IPS DF 6.9 (cell line): ENCODE measurements around the gene PRRX2.
"Not testable (repeated sequence)": the region's sequence is repeated elsewhere in the genome, so short reads cannot be mapped to it uniquely, and the experiment has no call there.

ENCODE experiments used
- DNase-seq: peaks from one replicate; pipeline ENCODE4 v3.0.0-alpha.2; 2013; ENCODE audit warnings: low read depth, low spot score
- H3K27ac ChIP-seq: one replicate; pipeline ENCODE4 v1.5.1; 2013; ENCODE audit warnings: low read length, control low read depth
- H3K27me3 ChIP-seq: 2 replicates; pipeline ENCODE4 v1.6.1; 2013; ENCODE audit warnings: mild to moderate bottlenecking, low read length; ENCODE audit not compliant: control insufficient read depth, insufficient read depth
- H3K36me3 ChIP-seq: 2 replicates; pipeline ENCODE4 v1.6.1; 2013; ENCODE audit warnings: low read length; ENCODE audit not compliant: control insufficient read depth, insufficient read depth
- H3K4me1 ChIP-seq: 2 replicates; pipeline ENCODE4 v1.6.1; 2013; ENCODE audit warnings: low read length; ENCODE audit not compliant: control insufficient read depth, insufficient read depth
- H3K4me3 ChIP-seq: 2 replicates; pipeline ENCODE4 v1.5.1; 2013; ENCODE audit warnings: mild to moderate bottlenecking, low read length
- H3K9me3 ChIP-seq: 2 replicates; pipeline ENCODE4 v1.6.1; 2013; ENCODE audit warnings: low read length, inconsistent platforms; ENCODE audit not compliant: control insufficient read depth, insufficient read depth
- WGBS: extraction: QIAGEN DNeasy Blood & Tissue Kit; methylation state at CpG from one replicate; pipeline ENCODE4 v1.1.7; 2013; ENCODE audit warnings: mixed read lengths, missing lambda C conversion rate; ENCODE audit not compliant: insufficient read length, insufficient coverage; 5-methylcytosine and 5-hydroxymethylcytosine counted together

The PRRX2 gene

DNA sequence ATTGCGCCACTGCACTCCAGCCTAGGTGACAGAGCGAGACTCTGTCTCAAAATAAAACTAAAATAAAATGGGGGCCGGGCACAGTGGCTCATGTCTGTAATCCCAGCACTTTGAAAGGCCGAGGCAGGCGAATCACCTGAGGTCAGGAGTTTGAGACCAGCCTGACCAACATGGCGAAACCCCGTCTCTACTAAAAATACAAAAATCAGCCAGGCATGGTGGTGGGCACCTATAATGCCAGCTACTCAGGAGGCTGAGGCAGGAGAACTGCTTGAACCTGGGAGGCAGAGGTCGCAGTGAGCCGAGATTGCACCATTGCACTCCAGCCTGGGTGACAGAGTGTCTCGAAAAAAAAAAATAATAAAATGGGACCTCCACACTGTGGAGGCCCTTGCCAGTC is 29.1 kb upstream of the PRRX2 start:
- not testable (repeated sequence) for DNase-seq, H3K9me3 ChIP-seq, H3K27ac ChIP-seq, H3K4me1 ChIP-seq, H3K4me3 ChIP-seq, H3K27me3 ChIP-seq
- peaks cover 45% of the 10 kb centered on the region for H3K36me3 ChIP-seq
- no CpG with 5 or more reads among the region's 10 CpGs for WGBS

DNA sequence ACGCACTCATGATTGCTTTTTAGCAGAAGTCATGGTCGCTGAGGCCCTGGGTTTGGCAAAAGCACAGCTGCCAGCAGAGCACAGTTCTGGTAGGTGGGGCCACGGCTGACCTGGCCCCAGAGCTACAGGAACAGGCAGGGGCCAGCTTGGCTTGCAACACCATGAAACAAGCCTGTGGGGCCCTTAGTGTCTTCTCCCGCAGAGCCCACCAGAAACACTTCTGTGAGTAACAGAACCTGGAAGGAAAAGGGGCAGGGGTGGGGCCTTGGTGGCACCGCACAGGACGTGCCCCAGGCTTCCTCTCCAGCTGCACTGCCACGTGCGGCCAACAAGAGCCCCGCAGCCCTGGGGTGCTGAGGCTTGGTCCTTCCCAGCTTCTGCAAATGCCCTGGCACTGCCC is 28.3 kb upstream of the PRRX2 start:
- no CpG with 5 or more reads among the region's 9 CpGs for WGBS
- Histone ChIP-seq H3K36me3 (peaks cover 45% of the 10 kb centered on the region), H3K4me1 (peaks cover 2% of the 10 kb centered on the region; the same call in 1 of the 2 replicates), H3K4me3 (no peak overlapping the region), H3K9me3 (no peaks in the 10 kb centered on the region), H3K27ac (no peak overlapping the region), H3K27me3 (no peaks in the 10 kb centered on the region)
- DNase-seq: no peak

DNA sequence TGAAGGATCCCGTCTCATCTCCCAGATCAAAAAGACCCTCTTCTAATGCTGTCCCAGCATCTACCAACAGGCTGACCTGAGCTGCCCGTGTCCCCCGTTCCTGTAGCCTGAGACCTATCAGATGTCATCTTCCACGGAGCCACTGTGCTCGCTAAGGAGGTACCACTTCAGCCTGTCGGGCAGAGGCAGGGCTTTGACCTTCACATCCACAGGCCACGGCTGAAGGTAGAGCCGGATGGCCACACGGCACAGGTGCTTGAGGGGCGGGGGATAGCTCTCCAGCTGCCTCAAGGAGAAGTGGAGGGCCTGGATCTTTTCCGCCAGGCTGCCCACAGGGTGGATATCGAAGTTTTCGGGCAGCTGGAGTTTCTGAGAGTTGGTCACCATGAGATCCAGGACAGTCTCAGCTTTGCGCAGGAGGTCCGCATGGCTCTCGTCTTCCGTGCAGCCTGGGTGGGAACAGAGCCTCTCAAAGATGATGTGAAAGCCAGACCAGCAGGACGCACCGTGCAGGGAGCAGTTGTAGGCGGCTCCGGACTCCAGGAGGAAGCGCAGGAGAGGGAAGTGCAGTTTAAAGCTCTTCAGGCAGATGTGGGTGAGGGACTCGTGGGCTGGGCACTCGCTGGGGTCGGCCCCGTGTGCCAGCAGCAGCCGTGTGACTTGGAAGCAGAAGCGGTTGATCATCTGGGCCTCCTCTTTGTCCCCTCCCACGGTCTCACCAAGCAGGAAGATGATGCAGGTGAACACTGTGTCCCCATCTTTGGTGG is 27.6 kb upstream of the PRRX2 start:
- WGBS: no CpG with 5 or more reads among the region's 29 CpGs
- Histone ChIP-seq H3K9me3 (no peaks in the 10 kb centered on the region), H3K27ac (no peak overlapping the region), H3K4me1 (peaks cover 2% of the 10 kb centered on the region; the same call in 1 of the 2 replicates), H3K36me3 (peaks cover 41% of the 10 kb centered on the region), H3K4me3 (no peak overlapping the region), H3K27me3 (no peaks in the 10 kb centered on the region)
- DNase-seq: no peak

DNA sequence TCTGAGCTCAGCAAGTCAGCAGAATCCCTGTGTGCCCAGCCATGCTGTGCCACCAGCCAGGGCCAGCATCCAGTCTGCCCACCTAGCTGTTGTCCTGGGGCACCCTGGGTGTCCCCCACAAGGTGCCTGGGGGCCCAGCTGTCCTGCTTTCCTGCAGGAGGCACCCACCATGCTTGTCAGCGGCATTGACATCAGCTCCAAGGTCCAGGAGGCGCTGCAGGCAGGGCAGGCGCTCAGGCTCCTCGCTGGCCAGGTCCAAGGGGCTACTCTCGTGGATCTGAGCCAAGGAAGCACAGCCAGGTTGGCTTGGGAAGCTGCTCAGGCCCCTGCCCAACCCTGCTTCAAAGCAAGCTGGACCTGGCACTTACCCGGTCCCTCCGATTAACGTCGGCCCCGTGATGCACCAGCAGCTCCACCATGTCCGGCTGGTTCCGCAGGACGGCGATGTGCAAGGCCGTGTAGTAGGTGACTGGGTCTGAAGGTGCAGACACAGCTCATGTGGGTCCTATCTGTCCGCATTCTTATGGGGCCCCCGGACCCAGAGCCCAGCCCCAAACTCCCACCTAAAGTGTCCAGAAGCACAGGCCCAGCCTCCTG is 26.3 kb upstream of the PRRX2 start:
- Histone ChIP-seq H3K4me3 (no peak overlapping the region), H3K9me3 (no peaks in the 10 kb centered on the region), H3K27me3 (no peaks in the 10 kb centered on the region), H3K4me1 (peaks cover 2% of the 10 kb centered on the region; the same call in 1 of the 2 replicates), H3K36me3 (peaks cover 31% of the 10 kb centered on the region), H3K27ac (no peak overlapping the region)
- no peak for DNase-seq
- WGBS: no CpG with 5 or more reads among the region's 17 CpGs

DNA sequence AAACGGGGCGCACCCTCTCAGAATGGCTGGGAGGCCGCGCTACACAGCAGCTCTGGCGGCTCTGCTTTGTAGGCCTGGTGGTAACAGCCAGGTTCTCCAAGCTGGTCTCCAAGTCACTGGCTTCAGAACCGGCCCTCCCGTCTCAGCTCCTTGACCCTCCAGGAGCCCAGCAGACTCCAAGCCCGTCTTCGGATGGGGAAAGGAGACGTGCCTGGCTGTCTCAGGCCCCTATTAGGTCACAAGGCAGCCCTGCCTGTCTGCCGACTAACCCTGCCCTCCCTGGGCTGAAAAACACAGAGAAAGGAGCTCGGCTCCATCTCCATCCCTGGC is 25.7 kb upstream of the PRRX2 start:
- Histone ChIP-seq H3K9me3 (no peaks in the 10 kb centered on the region), H3K27me3 (no peaks in the 10 kb centered on the region), H3K4me1 (peaks cover 2% of the 10 kb centered on the region; the same call in 1 of the 2 replicates), H3K36me3 (peaks cover 26% of the 10 kb centered on the region), H3K27ac (no peak overlapping the region), H3K4me3 (no peak overlapping the region)
- WGBS: no CpG with 5 or more reads among the region's 12 CpGs
- no peak for DNase-seq

DNA sequence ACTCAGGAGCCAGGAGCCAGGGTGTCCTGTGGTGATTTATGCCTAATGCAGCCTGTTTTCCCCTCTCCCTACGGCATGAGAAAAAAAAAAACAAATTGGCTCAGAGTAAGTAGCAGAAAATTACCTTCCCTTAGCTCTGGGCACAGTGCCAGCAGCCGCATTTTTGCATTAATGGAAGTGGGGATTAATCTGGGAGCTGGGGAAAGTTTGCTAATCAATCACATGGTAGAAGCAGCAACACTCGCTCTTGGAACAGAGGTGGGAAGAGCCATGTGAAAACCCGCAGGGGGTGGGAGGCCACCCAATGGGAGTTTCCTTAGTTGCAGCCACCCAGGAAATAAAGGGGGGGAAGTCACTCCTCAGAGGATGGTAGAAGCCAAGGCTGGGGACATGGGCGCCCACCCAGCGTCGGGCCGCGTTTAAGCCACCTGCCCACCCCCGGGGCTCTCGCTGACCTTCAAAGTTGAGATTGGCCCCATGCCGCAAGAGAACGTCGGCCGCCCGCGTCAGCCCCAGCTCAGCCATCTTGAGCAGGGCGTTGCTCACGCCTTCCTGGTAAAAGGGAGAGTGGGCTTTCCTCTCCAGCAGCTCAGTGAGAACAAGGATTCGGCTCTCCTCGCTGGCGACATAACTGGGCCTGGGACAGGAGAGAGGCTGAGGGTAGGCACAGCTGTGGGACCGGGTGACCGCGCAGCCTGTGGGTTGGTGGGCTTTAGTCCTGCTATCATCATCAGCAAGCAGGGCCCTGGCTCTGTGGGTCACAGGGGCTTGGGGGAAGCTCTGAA is 25.2 kb upstream of the PRRX2 start:
- Histone ChIP-seq H3K36me3 (peaks cover 21% of the 10 kb centered on the region), H3K27ac (no peak overlapping the region), H3K27me3 (no peaks in the 10 kb centered on the region), H3K9me3 (no peaks in the 10 kb centered on the region), H3K4me3 (no peak overlapping the region), H3K4me1 (peaks cover 2% of the 10 kb centered on the region; the same call in 1 of the 2 replicates)
- no peak for DNase-seq
- no CpG with 5 or more reads among the region's 25 CpGs for WGBS

DNA sequence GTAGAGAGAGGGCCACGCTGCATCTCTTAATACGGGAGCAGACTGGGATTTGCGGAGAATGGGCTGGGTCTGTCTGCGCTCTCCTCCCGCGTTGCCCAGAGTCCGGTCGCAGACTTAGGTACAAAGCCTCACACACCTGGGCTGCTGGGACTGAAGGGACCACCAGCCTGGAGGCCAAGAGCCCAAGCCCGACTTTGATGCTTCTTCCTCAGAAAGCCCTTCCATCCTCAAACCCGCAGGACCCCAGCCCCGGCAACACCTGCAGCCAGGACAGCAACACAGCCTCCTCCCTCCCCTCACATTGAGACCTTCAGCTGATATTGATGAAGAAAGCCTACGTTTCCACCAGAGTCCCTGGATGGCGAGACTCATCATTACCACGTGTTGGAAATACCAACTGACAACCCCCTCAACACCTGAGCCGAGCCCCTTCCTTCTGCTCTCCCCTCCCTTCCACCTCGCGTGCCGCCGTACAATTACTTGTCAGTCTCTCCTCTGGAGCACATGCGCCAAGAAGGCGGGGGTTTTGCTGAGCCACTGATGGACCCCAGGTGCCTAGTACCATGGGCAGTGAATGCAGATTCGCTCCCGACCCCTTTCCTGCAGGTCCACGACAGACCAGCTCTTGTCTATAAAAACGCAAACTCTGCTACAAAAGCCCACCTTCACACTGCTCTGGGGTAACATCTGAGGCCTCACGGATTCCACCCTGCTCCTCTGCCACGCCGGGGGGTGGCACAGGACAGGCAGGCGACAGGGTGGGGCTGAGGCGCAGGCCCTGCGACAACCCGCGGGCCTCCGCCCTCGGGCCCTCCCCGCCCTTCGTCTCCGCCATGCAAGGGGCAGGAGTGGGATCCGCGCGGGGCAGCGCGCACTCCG is 24.3 kb upstream of the PRRX2 start:
- H3K36me3 ChIP-seq: peaks cover 15% of the 10 kb centered on the region; the same call in 1 of the 2 replicates
- H3K9me3 ChIP-seq: no peaks in the 10 kb centered on the region
- DNase-seq: no peak
- peak overlapping the region; percentile 89 for H3K4me3 ChIP-seq
- H3K27ac ChIP-seq: no peak overlapping the region
- H3K4me1 ChIP-seq: peaks cover 2% of the 10 kb centered on the region; the same call in 1 of the 2 replicates
- no CpG with 5 or more reads among the region's 44 CpGs for WGBS
- no peaks in the 10 kb centered on the region for H3K27me3 ChIP-seq

DNA sequence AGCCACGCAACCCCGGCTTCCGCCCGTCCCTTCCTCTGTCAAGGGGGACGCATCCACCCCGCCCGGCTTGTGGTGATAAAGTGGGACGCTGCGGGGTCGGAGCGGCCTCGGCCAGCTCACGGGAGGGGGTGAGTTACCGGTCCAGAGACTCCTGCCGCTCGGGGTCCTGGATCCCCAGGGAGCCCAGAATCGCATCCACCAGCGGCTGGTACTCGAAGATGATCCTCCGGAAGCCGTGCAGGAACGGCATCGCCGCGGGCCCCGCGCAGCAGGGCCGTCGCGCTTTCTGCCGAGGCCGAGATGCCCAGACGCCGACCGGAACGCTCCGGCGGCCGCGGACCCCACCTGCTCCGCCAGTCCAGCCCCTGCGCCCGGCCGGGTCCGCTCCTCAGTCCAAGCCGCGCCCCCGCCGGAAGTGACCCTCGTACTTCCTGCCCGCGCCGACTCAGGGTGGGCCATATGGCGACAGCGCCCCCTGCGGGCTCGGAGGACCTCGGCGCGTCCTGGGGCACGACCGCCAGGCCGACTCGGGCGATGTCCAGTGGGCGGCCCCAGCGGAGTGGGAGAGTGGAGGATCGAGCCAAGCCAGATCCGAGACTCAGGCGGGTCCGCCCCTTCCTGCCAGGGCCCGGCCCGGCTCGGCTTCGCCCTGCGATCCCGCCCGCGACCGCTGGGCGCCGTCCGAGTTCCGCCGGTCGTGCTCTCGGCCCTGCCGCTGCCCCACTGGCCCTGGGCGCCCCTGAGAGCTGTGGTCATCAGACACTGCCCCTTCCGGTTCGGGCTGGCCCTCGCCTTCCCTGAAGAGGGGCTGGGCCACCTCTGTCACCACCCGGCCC is 23.5 kb upstream of the PRRX2 start, which contains the start of gene ASB6:
Gene ASB6, minus strand, starts transcription at position 402 of the 836 bp plus-strand sequence. Its CDS starts 152 bp downstream, at position 250.
- Histone ChIP-seq H3K27ac (no peak within 1 kb of the TSS), H3K9me3 (no peaks in the 10 kb centered on the region), H3K4me3 (peak within 1 kb of the TSS; percentile 89), H3K27me3 (no peaks in the 10 kb centered on the region), H3K4me1 (peaks cover 2% of the 10 kb centered on the region; the same call in 1 of the 2 replicates), H3K36me3 (peaks cover 14% of the 10 kb centered on the region; the same call in 1 of the 2 replicates)
- DNase-seq: peak; percentile 96
- no CpG with 5 or more reads among the region's 93 CpGs for WGBS

DNA sequence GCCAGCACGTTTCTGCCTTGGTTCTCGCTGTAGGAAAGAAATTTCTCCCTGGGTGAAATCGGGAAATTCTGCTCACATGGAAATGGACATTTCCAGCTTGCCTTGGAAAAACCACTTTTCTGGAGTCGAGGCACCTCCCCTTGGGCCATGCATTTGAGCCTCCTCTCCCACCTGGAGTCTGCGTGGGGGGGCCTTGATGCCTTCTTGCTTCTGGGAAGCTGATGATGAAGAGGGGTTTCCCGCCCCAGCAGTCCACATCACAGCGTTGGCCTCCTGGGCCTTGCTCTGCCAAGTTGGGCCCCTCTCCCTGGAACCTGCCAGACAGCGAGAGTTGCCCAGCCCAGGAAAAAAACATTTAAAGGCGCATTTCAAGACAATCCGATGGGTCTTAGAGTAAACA is 21.7 kb upstream of the PRRX2 start:
- no peaks in the 10 kb centered on the region for H3K27me3 ChIP-seq
- peaks cover 2% of the 10 kb centered on the region; the same call in 1 of the 2 replicates for H3K4me1 ChIP-seq
- peaks cover 5% of the 10 kb centered on the region; the same call in 1 of the 2 replicates for H3K36me3 ChIP-seq
- no peak for DNase-seq
- no CpG with 5 or more reads among the region's 10 CpGs for WGBS
- H3K9me3 ChIP-seq: no peaks in the 10 kb centered on the region
- H3K27ac ChIP-seq: no peak overlapping the region
- no peak overlapping the region for H3K4me3 ChIP-seq
